Brain pericyte (primary cell): ENCODE measurements around the gene ABCD1.

ENCODE experiments used
- DNase-seq: peaks from one replicate; pipeline ENCODE4 v3.0.0-alpha.2; 2012; ENCODE audit warnings: low read depth, low spot score

The ABCD1 gene

GRCh38 chrX:153762626-153763173 is 38.0 kb downstream of the ABCD1 start:
- DNase-seq = no peak

- DNase-seq = no peak
These were observed 38.8 kb downstream of the ABCD1 start for GRCh38 chrX:153763298-153763932.

- DNase-seq = peak; percentile 12
These were observed 39.5 kb downstream of the ABCD1 start, which contains the start of gene PLXNB3 for GRCh38 chrX:153763989-153764755. Gene PLXNB3 (plus strand): TSS chrX:153764249. CDS start chrX:153765536, 1,287 bp downstream.

GRCh38 chrX:153764786-153765137 is 40.1 kb downstream of the ABCD1 start:
- no peak for DNase-seq

GRCh38 chrX:153765138-153766079 is 40.8 kb downstream of the ABCD1 start:
- no peak for DNase-seq

- DNase-seq = no peak
These were observed 41.6 kb downstream of the ABCD1 start for GRCh38 chrX:153766098-153766817.

GRCh38 chrX:153766871-153767673 is 42.4 kb downstream of the ABCD1 start:
- no peak for DNase-seq

GRCh38 chrX:153767674-153768055 is 43.0 kb downstream of the ABCD1 start:
- DNase-seq = no peak

- DNase-seq = no peak
These were observed 43.9 kb downstream of the ABCD1 start for GRCh38 chrX:153768311-153769157.

- no peak for DNase-seq
These were observed 44.7 kb downstream of the ABCD1 start for GRCh38 chrX:153769158-153769864.

- no peak for DNase-seq
These were observed 45.4 kb downstream of the ABCD1 start for GRCh38 chrX:153769865-153770600.

- DNase-seq = no peak
These were observed 46.2 kb downstream of the ABCD1 start for GRCh38 chrX:153770601-153771414.

- DNase-seq = no peak
These were observed 47.0 kb downstream of the ABCD1 start for GRCh38 chrX:153771415-153772315.

GRCh38 chrX:153772316-153773217 is 47.9 kb downstream of the ABCD1 start:
- no peak for DNase-seq

- DNase-seq = no peak
These were observed 48.6 kb downstream of the ABCD1 start for GRCh38 chrX:153773218-153773611.
